H9 (cell line): Measurements from ENCODE around the gene BIVM. TPM values are rescaled to one million over a fixed set of nuclear protein-coding genes. Genes with fewer than 3 reads are reported as not detected.

Source experiments
- DNase-seq: peaks from one replicate; pipeline ENCODE4 v3.0.0-alpha.2; 2017
- H2AFZ ChIP-seq: one replicate; pipeline ENCODE4 v1.6.1; 2013; ENCODE audit warnings: mild to moderate bottlenecking, low read length, control low read depth, moderate library complexity
- H2AK5ac ChIP-seq: 2 replicates; pipeline ENCODE4 v1.6.1; 2013; ENCODE audit warnings: low read length, control low read depth, mixed read lengths; ENCODE audit not compliant: insufficient read length
- H2BK120ac ChIP-seq: one replicate; pipeline ENCODE4 v1.6.1; 2013; ENCODE audit warnings: low read depth, mild to moderate bottlenecking, low read length, control low read depth, inconsistent platforms; ENCODE audit not compliant: poor library complexity, severe bottlenecking
- H2BK12ac ChIP-seq: 2 replicates; pipeline ENCODE4 v1.6.1; 2013; ENCODE audit warnings: low read length, control low read depth, mixed read lengths, low read depth; ENCODE audit not compliant: insufficient read length
- H2BK15ac ChIP-seq: 2 replicates; pipeline ENCODE4 v1.6.1; 2013; ENCODE audit warnings: low read depth, low read length, control low read depth
- H2BK20ac ChIP-seq: one replicate; pipeline ENCODE4 v1.6.1; 2013; ENCODE audit warnings: low read depth, mild to moderate bottlenecking, low read length, control low read depth, inconsistent platforms; ENCODE audit not compliant: poor library complexity, severe bottlenecking
- H2BK5ac ChIP-seq: 2 replicates; pipeline ENCODE4 v1.6.1; 2013; ENCODE audit warnings: low read length, control low read depth, mixed read lengths; ENCODE audit not compliant: insufficient read length
- H3K14ac ChIP-seq: 2 replicates; pipeline ENCODE4 v1.6.1; 2013; ENCODE audit warnings: low read length, control low read depth; ENCODE audit not compliant: insufficient read depth
- H3K18ac ChIP-seq: 2 replicates; pipeline ENCODE4 v1.6.1; 2013; ENCODE audit warnings: low read depth, mild to moderate bottlenecking, mixed read lengths, low read length, control low read depth; ENCODE audit not compliant: insufficient read length
- H3K23ac ChIP-seq: 2 replicates; pipeline ENCODE4 v1.6.1; 2013; ENCODE audit warnings: low read length, control low read depth, mixed read lengths, low read depth; ENCODE audit not compliant: insufficient read length
- H3K23me2 ChIP-seq: 2 replicates; pipeline ENCODE4 v1.6.1; 2013; ENCODE audit warnings: low read depth, mild to moderate bottlenecking, mixed read lengths, low read length, control low read depth; ENCODE audit not compliant: insufficient read length, poor library complexity, severe bottlenecking
- H3K27ac ChIP-seq: 2 replicates; pipeline ENCODE4 v1.5.1; 2013; ENCODE audit warnings: low read length, control low read depth, mixed read lengths, low read depth; ENCODE audit not compliant: insufficient read length
- H3K27me3 ChIP-seq: 2 replicates; pipeline ENCODE4 v1.6.1; 2013; ENCODE audit warnings: low read length, control low read depth, inconsistent platforms; ENCODE audit not compliant: insufficient read depth
- H3K4ac ChIP-seq: 2 replicates; pipeline ENCODE4 v1.6.1; 2013; ENCODE audit warnings: low read depth, mild to moderate bottlenecking, control low read depth, inconsistent platforms, low read length, moderate library complexity
- H3K4me1 ChIP-seq: 2 replicates; pipeline ENCODE4 v1.6.1; 2013; ENCODE audit warnings: low read length, control low read depth, inconsistent platforms; ENCODE audit not compliant: insufficient read depth
- H3K4me2 ChIP-seq: 2 replicates; pipeline ENCODE4 v1.6.1; 2013; ENCODE audit warnings: low read length, control low read depth, mixed read lengths; ENCODE audit not compliant: insufficient read length, insufficient read depth
- H3K56ac ChIP-seq: 2 replicates; pipeline ENCODE4 v1.6.1; 2013; ENCODE audit warnings: low read depth, mild to moderate bottlenecking, mixed read lengths, low read length, control low read depth; ENCODE audit not compliant: insufficient read length
- H3K79me1 ChIP-seq: 2 replicates; pipeline ENCODE4 v1.6.1; 2013; ENCODE audit warnings: low read depth, mild to moderate bottlenecking, moderate library complexity, low read length, control low read depth, inconsistent platforms; ENCODE audit not compliant: insufficient read depth, poor library complexity, severe bottlenecking
- H3K79me2 ChIP-seq: 2 replicates; pipeline ENCODE4 v1.6.1; 2013; ENCODE audit warnings: low read length, control low read depth, inconsistent platforms; ENCODE audit not compliant: insufficient read depth
- H3K9ac ChIP-seq: 2 replicates; pipeline ENCODE4 v1.6.1; 2013; ENCODE audit warnings: low read length, control low read depth, mixed read lengths; ENCODE audit not compliant: insufficient read length; ENCODE audit errors: extremely low read depth
- H3K9me3 ChIP-seq: one replicate; pipeline ENCODE4 v1.6.1; 2013; ENCODE audit warnings: low read depth, low read length, inconsistent platforms; ENCODE audit not compliant: control insufficient read depth
- H3T11ph ChIP-seq: one replicate; pipeline ENCODE4 v1.6.1; 2013; ENCODE audit warnings: mild to moderate bottlenecking, low read length, control low read depth, inconsistent platforms
- H4K20me1 ChIP-seq: one replicate; pipeline ENCODE4 v1.6.1; 2013; ENCODE audit not compliant: control insufficient read depth, insufficient read length, insufficient read depth
- H4K5ac ChIP-seq: 2 replicates; pipeline ENCODE4 v1.6.1; 2013; ENCODE audit warnings: low read depth, mild to moderate bottlenecking, mixed read lengths, low read length, control low read depth; ENCODE audit not compliant: insufficient read length
- H4K8ac ChIP-seq: replicated peaks from 2 replicates; pipeline ENCODE4 v1.6.1; 2013; ENCODE audit warnings: low read length, control low read depth, mixed read lengths, low read depth; ENCODE audit not compliant: insufficient read length
- H4K91ac ChIP-seq: 2 replicates; pipeline ENCODE4 v1.6.1; 2013; ENCODE audit warnings: low read depth, mild to moderate bottlenecking, moderate library complexity, mixed read lengths, low read length, control low read depth; ENCODE audit not compliant: insufficient read length
- H3K27ac Mint-ChIP-seq, 3 experiments: 2 replicates in 2 of 3; 3 replicates in 1 of 3; pipeline ENCODE4 v1.8.0; 2020 to 2021; ENCODE audit warnings: mixed read lengths in 3 of 3, mild to moderate bottlenecking in 1 of 3, moderate library complexity in 1 of 3
- H3K27me3 Mint-ChIP-seq: 2 replicates; pipeline ENCODE4 v1.8.0; 2021; ENCODE audit warnings: low read depth, mild to moderate bottlenecking, moderate library complexity, mixed read lengths
- H3K36me3 Mint-ChIP-seq, 3 experiments: 2 replicates in 2 of 3; 3 replicates in 1 of 3; pipeline ENCODE4 v1.8.0; 2020 to 2021; ENCODE audit warnings: low read depth in 3 of 3, mixed read lengths in 3 of 3; ENCODE audit not compliant: insufficient read depth in 1 of 3
- H3K4me1 Mint-ChIP-seq, 2 experiments: 2 replicates each; pipeline ENCODE4 v1.8.0; 2020; ENCODE audit warnings: mixed read lengths in 2 of 2
- H3K4me3 Mint-ChIP-seq, 2 experiments: 2 replicates in 1 of 2; 3 replicates in 1 of 2; pipeline ENCODE4 v1.8.0; 2020 to 2021; ENCODE audit warnings: mild to moderate bottlenecking in 2 of 2, mixed read lengths in 2 of 2, moderate library complexity in 1 of 2
- H3K9me3 Mint-ChIP-seq, 2 experiments: 2 replicates in 1 of 2; 3 replicates in 1 of 2; pipeline ENCODE4 v1.8.0; 2020; ENCODE audit warnings: mild to moderate bottlenecking in 2 of 2, mixed read lengths in 2 of 2, moderate library complexity in 1 of 2
- CTCF ChIP-seq: fragments of 200-600 bp; sonication (generic); conservative IDR thresholded peaks from 3 replicates; pipeline ENCODE4 v1.8.0; 2021; ENCODE audit warnings: antibody characterized with exemption, mild to moderate bottlenecking
- WGBS: extraction: QIAGEN DNeasy Blood & Tissue Kit; methylation state at CpG from one replicate; pipeline ENCODE4 v1.1.7; 2013; ENCODE audit warnings: missing lambda C conversion rate, low lambda C conversion rate, mixed read lengths; ENCODE audit not compliant: insufficient read length; ENCODE audit errors: extremely low coverage; 5-methylcytosine and 5-hydroxymethylcytosine counted together
- total RNA-seq: library from RNA; stranded (reverse); gene quantifications from 2 replicates; pipeline ENCODE4 v1.2.1, GENCODE V29; 2021

BIVM gene
- total RNA-seq, 1 experiment from 2014 or later: 9.0 TPM

GRCh38 chr13:102781591-102781990, 17.3 kb upstream of the BIVM start:
- H3K4me1 ChIP-seq: no peaks in the 10 kb centered on the region; the same call in 1 of the 2 replicates
- no peak overlapping the region for H4K91ac ChIP-seq
- no peak overlapping the region for H2BK5ac ChIP-seq
- no peaks in the 10 kb centered on the region for H3K23me2 ChIP-seq
- Mint-ChIP-seq H3K27me3 (0 out of 2 replicates have a peak, but pooled peaks cover 2% of the 10 kb centered on the region), H3K4me3 (no peak overlapping the region), H3K27ac (no peak overlapping the region), H3K36me3 (peaks cover 29 to 39% (median 30%) of the 10 kb centered on the region in 3 experiments), H3K9me3 (peaks cover 17 to 20% of the 10 kb centered on the region in 2 experiments), H3K4me1 (peaks cover 8 to 12% of the 10 kb centered on the region in 2 experiments)
- H3K14ac ChIP-seq: no peak overlapping the region
- H2BK120ac ChIP-seq: no peak overlapping the region
- no peak overlapping the region for H3K4me2 ChIP-seq
- H3K9ac ChIP-seq: no peak overlapping the region
- no peak overlapping the region for H3K27ac ChIP-seq
- TF ChIP-seq CTCF: no peak
- no peak overlapping the region for H2BK15ac ChIP-seq
- no peaks in the 10 kb centered on the region for H4K20me1 ChIP-seq
- no peak overlapping the region for H2BK20ac ChIP-seq
- H2BK12ac ChIP-seq: no peak overlapping the region
- no peak overlapping the region for H3K23ac ChIP-seq
- H3K9me3 ChIP-seq: no peaks in the 10 kb centered on the region
- H4K8ac ChIP-seq: no peak overlapping the region
- WGBS: no CpG with 5 or more reads among the region's 1 CpG
- no peaks in the 10 kb centered on the region for H3K27me3 ChIP-seq
- H3K79me1 ChIP-seq: no peaks in the 10 kb centered on the region
- no peak overlapping the region for H2AFZ ChIP-seq
- H3K18ac ChIP-seq: no peak overlapping the region
- DNase-seq: no peak
- no peak overlapping the region for H4K5ac ChIP-seq
- H2AK5ac ChIP-seq: no peak overlapping the region
- H3K79me2 ChIP-seq: no peaks in the 10 kb centered on the region
- H3K4ac ChIP-seq: no peak overlapping the region
- H3K56ac ChIP-seq: no peak overlapping the region
- H3T11ph ChIP-seq: no peak overlapping the region
